DMS53 treated with DMSO at 0.1 percent for 48 hours (cell line): ENCODE results near the gene MCF2L.

Experiments used
- DNase-seq: peaks from one replicate; lab custom pipeline; 2025; ENCODE audit not compliant: unreplicated experiment; lab: John Stamatoyannopoulos, UW

Gene MCF2L

GRCh38 chr13:112979406-112979902 is 10.4 kb downstream of the MCF2L start:
- no peak for DNase-seq

GRCh38 chr13:112980434-112980833 is 11.4 kb downstream of the MCF2L start:
- DNase-seq = no peak

GRCh38 chr13:112981451-112981850 is 12.4 kb downstream of the MCF2L start:
- no peak for DNase-seq

- DNase-seq = no peak
Measured at GRCh38 chr13:112982281-112983041, 13.4 kb downstream of the MCF2L start.

- no peak for DNase-seq
Measured at GRCh38 chr13:112983042-112983305, 14.0 kb downstream of the MCF2L start.

GRCh38 chr13:112983428-112984196 is 14.6 kb downstream of the MCF2L start:
- DNase-seq = peak; percentile 67

- DNase-seq = no peak
Measured at GRCh38 chr13:112984501-112984900, 15.5 kb downstream of the MCF2L start.

GRCh38 chr13:112984954-112985802 is 16.2 kb downstream of the MCF2L start:
- no peak for DNase-seq

- no peak for DNase-seq
Measured at GRCh38 chr13:112985803-112986408, 16.9 kb downstream of the MCF2L start.

GRCh38 chr13:112986470-112986869 is 17.5 kb downstream of the MCF2L start:
- DNase-seq = no peak

GRCh38 chr13:112986946-112987681 is 18.1 kb downstream of the MCF2L start:
- DNase-seq = no peak

GRCh38 chr13:112987682-112988024 is 18.6 kb downstream of the MCF2L start:
- no peak for DNase-seq

- peak; percentile 75 for DNase-seq
Measured at GRCh38 chr13:112990783-112991182, 21.8 kb downstream of the MCF2L start.

GRCh38 chr13:112991609-112992008 is 22.6 kb downstream of the MCF2L start:
- DNase-seq = no peak

GRCh38 chr13:112992931-112993680 is 24.1 kb downstream of the MCF2L start:
- no peak for DNase-seq

GRCh38 chr13:112994084-112994780 is 25.2 kb downstream of the MCF2L start:
- DNase-seq = no peak

- no peak for DNase-seq
Measured at GRCh38 chr13:112994781-112995355, 25.9 kb downstream of the MCF2L start.

- DNase-seq = no peak
Measured at GRCh38 chr13:112995395-112996191, 26.6 kb downstream of the MCF2L start.
